GM23338 (cell line): Measurements from ENCODE around the gene PIGR. TPM values are rescaled to one million over a fixed set of nuclear protein-coding genes. Genes with fewer than 3 reads are reported as not detected.

Experiments used
- ATAC-seq: fragments of 200-7000 bp; cut with Tn5 transposase; 3 replicates; pipeline ENCODE4 v1.9.1; 2020
- DNase-seq: peaks from one replicate; pipeline ENCODE4 v3.0.0-alpha.2; 2015; ENCODE audit warnings: low spot score
- H2AFZ ChIP-seq: fragments of 200-600 bp; sonication (generic); 2 replicates; pipeline ENCODE4 v1.8.0; 2016; ENCODE audit warnings: antibody characterized with exemption, mild to moderate bottlenecking, moderate library complexity
- H3F3A ChIP-seq: fragments of 200-600 bp; sonication (generic); replicated peaks from 2 replicates; pipeline ENCODE4 v1.8.0; 2017; ENCODE audit warnings: antibody characterized with exemption, mixed run types, low read depth
- H3K27ac ChIP-seq: fragments of 200-600 bp; sonication (generic); 2 replicates; pipeline ENCODE4 v1.6.1; 2016; ENCODE audit warnings: low read depth
- H3K27me3 ChIP-seq: fragments of 200-600 bp; sonication (generic); 2 replicates; pipeline ENCODE4 v1.8.0; 2016; ENCODE audit warnings: mild to moderate bottlenecking, mixed run types, moderate library complexity; ENCODE audit not compliant: insufficient read depth
- H3K36me3 ChIP-seq: fragments of 200-600 bp; sonication (generic); 2 replicates; pipeline ENCODE4 v1.8.0; 2016; ENCODE audit warnings: mild to moderate bottlenecking; ENCODE audit not compliant: insufficient read depth
- H3K4me1 ChIP-seq: fragments of 200-600 bp; sonication (generic); 2 replicates; pipeline ENCODE4 v1.8.0; 2016; ENCODE audit warnings: mild to moderate bottlenecking, moderate library complexity; ENCODE audit not compliant: insufficient read depth
- H3K4me2 ChIP-seq: fragments of 200-600 bp; sonication (generic); 2 replicates; pipeline ENCODE4 v1.7.1; 2017; ENCODE audit warnings: mixed run types
- H3K4me3 ChIP-seq: fragments of 200-600 bp; sonication (generic); 2 replicates; pipeline ENCODE4 v1.6.1; 2016; ENCODE audit warnings: mixed run types
- H3K79me2 ChIP-seq: fragments of 200-600 bp; sonication (generic); replicated peaks from 2 replicates; pipeline ENCODE4 v1.8.0; 2017; ENCODE audit warnings: mild to moderate bottlenecking; ENCODE audit not compliant: insufficient read depth
- H3K9me2 ChIP-seq: fragments of 200-600 bp; sonication (generic); 2 replicates; pipeline ENCODE4 v1.8.0; 2017; ENCODE audit not compliant: insufficient read depth
- H4K20me1 ChIP-seq: fragments of 200-600 bp; sonication (generic); replicated peaks from 2 replicates; pipeline ENCODE4 v1.8.0; 2017; ENCODE audit warnings: mild to moderate bottlenecking; ENCODE audit not compliant: insufficient read depth
- H3K27ac Mint-ChIP-seq: 2 replicates; pipeline ENCODE4 v1.8.0; 2020; ENCODE audit warnings: inconsistent platforms, mild to moderate bottlenecking, moderate library complexity, mixed read lengths
- H3K27me3 Mint-ChIP-seq: 3 replicates; pipeline ENCODE4 v1.8.0; 2022; ENCODE audit warnings: low read depth, mild to moderate bottlenecking, moderate library complexity, mixed read lengths, inconsistent platforms; ENCODE audit not compliant: insufficient read depth, poor library complexity
- H3K36me3 Mint-ChIP-seq: 3 replicates; pipeline ENCODE4 v1.8.0; 2021; ENCODE audit warnings: low read depth, mild to moderate bottlenecking, inconsistent platforms, moderate library complexity, mixed read lengths
- H3K4me1 Mint-ChIP-seq: 3 replicates; pipeline ENCODE4 v1.8.0; 2020; ENCODE audit warnings: mild to moderate bottlenecking, inconsistent platforms, mixed read lengths
- H3K4me3 Mint-ChIP-seq: 3 replicates; pipeline ENCODE4 v1.8.0; 2021; ENCODE audit warnings: moderate library complexity, mild to moderate bottlenecking, inconsistent platforms, mixed read lengths
- H3K9me3 Mint-ChIP-seq: 3 replicates; pipeline ENCODE4 v1.8.0; 2020; ENCODE audit warnings: moderate library complexity, mild to moderate bottlenecking, inconsistent platforms, mixed read lengths
- CREB1 ChIP-seq: fragments of 250-450 bp; sonication (Bioruptor Pico); IDR thresholded peaks from 2 replicates; pipeline ENCODE4 v1.5.0; 2020; ENCODE audit warnings: low read depth, mild to moderate bottlenecking, moderate library complexity
- EZH2 ChIP-seq: fragments of 200-600 bp; sonication (generic); IDR thresholded peaks from one replicate; pipeline ENCODE4 v1.8.0; 2017; ENCODE audit warnings: antibody characterized with exemption, mild to moderate bottlenecking, low read depth; ENCODE audit not compliant: unreplicated experiment
- EZH2phosphoT487 ChIP-seq: fragments of 200-600 bp; sonication (generic); IDR thresholded peaks from one replicate; pipeline ENCODE4 v1.8.1; 2018; ENCODE audit warnings: antibody characterized with exemption; ENCODE audit not compliant: unreplicated experiment
- POLR2AphosphoS5 ChIP-seq: IDR thresholded peaks from 2 replicates; pipeline ENCODE4 v1.6.1; 2016; ENCODE audit warnings: antibody characterized with exemption, low read depth
- STAT1 ChIP-seq: IDR thresholded peaks from one replicate; pipeline ENCODE4 v1.6.1; 2016; ENCODE audit warnings: antibody characterized with exemption; ENCODE audit not compliant: unreplicated experiment
- ZNF114 ChIP-seq: fragments of 250-450 bp; sonication (Bioruptor Pico); IDR thresholded peaks from 2 replicates; pipeline ENCODE4 v1.5.0; 2020; ENCODE audit warnings: mild to moderate bottlenecking, moderate library complexity
- ZNF331 ChIP-seq: fragments of 250-450 bp; sonication (Bioruptor Pico); IDR thresholded peaks from 2 replicates; pipeline ENCODE4 v1.5.0; 2020; ENCODE audit warnings: low read depth, mild to moderate bottlenecking, moderate library complexity
- polyA plus RNA-seq: library from polyadenylated mRNA; unstranded; fragments of >200 nt; fragmentation: Nextera tagmentation; extraction: Ambion mirVana; gene quantifications from 2 replicates; pipeline ENCODE4 v1.2.1, GENCODE V29; 2016
- total RNA-seq: library from RNA; depleted of rRNA; stranded (reverse); fragments of >200 nt; shearing (Covaris generic); gene quantifications from 2 replicates; pipeline ENCODE4 v1.2.3, GENCODE V29; 2014
- TF ChIP-seq, protein P1 (sequence below): IDR thresholded peaks from 2 replicates; pipeline ENCODE4 v1.6.1; 2016; ENCODE audit warnings: antibody characterized with exemption
- TF ChIP-seq, protein P2 (sequence below): IDR thresholded peaks from one replicate; pipeline ENCODE4 v1.6.1; 2018; ENCODE audit warnings: antibody characterized with exemption; ENCODE audit not compliant: unreplicated experiment
- TF ChIP-seq, protein P3 (sequence below): fragments of 250-450 bp; sonication (Bioruptor Pico); IDR thresholded peaks from 2 replicates; pipeline ENCODE4 v1.5.0; 2020; ENCODE audit warnings: mild to moderate bottlenecking, moderate library complexity

The PIGR gene
- total and polyA plus RNA-seq, 2 experiments from 2014 or later, result not detected

DNA sequence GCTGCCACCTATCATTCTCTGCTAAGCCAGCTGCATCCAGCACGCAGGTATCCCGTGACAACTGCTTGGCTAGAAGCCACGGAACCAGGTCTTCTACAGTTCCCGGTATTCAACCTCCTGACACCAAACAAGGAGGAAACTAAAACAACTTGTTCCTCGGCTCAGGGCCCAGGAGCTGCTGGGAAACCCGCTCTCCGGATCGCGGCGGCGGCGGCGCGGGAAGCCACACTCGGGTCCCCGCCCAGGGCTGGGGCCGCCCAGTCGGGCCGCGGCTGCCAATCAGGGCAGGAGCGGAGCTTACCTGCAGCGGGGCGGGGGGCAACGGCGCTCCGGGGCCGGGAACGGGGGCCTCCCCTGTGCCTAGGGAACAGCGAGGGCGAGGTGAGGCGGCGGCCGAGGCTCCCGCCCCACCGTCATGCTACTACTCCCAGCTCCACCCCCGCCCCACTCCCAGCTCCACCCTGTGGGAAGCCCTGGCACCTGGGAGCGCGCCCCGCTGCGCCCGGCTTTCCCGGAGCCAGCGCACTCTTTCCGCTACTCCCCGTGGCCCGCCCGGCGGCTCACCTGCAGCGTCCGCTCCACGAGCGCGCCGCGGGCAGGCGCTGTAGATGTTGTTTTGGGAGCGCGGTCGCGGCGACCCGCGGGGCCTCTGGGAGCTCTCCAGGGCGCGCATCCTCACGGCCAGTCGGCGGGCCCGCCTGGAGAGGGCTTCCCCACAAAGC is 36.9 kb downstream of the PIGR start (continued):
- TF ChIP-seq, protein P1, sequence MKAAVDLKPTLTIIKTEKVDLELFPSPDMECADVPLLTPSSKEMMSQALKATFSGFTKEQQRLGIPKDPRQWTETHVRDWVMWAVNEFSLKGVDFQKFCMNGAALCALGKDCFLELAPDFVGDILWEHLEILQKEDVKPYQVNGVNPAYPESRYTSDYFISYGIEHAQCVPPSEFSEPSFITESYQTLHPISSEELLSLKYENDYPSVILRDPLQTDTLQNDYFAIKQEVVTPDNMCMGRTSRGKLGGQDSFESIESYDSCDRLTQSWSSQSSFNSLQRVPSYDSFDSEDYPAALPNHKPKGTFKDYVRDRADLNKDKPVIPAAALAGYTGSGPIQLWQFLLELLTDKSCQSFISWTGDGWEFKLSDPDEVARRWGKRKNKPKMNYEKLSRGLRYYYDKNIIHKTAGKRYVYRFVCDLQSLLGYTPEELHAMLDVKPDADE, result no peak
- TF ChIP-seq CREB1 (CRISPR knock-in tag) (no peak), EZH2phosphoT487 (no peak), STAT1 (no peak), POLR2AphosphoS5 (peak; percentile 36; the same call in 1 of the 2 replicates), ZNF114 (no peak), EZH2 (peak; percentile 52)
- TF ChIP-seq, protein P2, sequence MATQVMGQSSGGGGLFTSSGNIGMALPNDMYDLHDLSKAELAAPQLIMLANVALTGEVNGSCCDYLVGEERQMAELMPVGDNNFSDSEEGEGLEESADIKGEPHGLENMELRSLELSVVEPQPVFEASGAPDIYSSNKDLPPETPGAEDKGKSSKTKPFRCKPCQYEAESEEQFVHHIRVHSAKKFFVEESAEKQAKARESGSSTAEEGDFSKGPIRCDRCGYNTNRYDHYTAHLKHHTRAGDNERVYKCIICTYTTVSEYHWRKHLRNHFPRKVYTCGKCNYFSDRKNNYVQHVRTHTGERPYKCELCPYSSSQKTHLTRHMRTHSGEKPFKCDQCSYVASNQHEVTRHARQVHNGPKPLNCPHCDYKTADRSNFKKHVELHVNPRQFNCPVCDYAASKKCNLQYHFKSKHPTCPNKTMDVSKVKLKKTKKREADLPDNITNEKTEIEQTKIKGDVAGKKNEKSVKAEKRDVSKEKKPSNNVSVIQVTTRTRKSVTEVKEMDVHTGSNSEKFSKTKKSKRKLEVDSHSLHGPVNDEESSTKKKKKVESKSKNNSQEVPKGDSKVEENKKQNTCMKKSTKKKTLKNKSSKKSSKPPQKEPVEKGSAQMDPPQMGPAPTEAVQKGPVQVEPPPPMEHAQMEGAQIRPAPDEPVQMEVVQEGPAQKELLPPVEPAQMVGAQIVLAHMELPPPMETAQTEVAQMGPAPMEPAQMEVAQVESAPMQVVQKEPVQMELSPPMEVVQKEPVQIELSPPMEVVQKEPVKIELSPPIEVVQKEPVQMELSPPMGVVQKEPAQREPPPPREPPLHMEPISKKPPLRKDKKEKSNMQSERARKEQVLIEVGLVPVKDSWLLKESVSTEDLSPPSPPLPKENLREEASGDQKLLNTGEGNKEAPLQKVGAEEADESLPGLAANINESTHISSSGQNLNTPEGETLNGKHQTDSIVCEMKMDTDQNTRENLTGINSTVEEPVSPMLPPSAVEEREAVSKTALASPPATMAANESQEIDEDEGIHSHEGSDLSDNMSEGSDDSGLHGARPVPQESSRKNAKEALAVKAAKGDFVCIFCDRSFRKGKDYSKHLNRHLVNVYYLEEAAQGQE, result no peak

DNA sequence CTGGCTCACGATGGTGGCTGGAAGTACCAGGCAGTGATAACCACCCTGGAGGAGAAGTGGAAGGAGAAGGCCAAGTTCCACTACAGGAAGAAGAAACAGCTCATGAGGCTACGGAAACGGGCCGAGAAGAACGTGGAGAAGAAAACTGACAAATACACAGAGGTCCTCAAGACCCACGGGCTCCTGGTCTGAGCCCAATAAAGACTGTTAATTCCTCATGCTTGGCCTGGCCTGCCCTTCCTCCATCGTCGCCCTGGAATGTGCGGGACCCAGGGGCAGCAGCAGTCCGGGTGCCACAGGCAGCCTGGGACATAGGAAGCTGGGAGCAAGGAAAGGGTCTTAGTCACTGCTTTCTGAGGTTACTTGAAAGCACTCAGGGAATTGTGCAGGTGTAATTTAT is 38.2 kb downstream of the PIGR start:
- ATAC-seq, result no peak
- DNase-seq, result no peak
- peak overlapping the region; percentile 36; the same call in 2 of the 3 replicates for H3K4me3 Mint-ChIP-seq
- TF ChIP-seq POLR2AphosphoS5, result no peak
- no peak for TF ChIP-seq ZNF114
- TF ChIP-seq, protein P2, result no peak
- TF ChIP-seq, protein P3, sequence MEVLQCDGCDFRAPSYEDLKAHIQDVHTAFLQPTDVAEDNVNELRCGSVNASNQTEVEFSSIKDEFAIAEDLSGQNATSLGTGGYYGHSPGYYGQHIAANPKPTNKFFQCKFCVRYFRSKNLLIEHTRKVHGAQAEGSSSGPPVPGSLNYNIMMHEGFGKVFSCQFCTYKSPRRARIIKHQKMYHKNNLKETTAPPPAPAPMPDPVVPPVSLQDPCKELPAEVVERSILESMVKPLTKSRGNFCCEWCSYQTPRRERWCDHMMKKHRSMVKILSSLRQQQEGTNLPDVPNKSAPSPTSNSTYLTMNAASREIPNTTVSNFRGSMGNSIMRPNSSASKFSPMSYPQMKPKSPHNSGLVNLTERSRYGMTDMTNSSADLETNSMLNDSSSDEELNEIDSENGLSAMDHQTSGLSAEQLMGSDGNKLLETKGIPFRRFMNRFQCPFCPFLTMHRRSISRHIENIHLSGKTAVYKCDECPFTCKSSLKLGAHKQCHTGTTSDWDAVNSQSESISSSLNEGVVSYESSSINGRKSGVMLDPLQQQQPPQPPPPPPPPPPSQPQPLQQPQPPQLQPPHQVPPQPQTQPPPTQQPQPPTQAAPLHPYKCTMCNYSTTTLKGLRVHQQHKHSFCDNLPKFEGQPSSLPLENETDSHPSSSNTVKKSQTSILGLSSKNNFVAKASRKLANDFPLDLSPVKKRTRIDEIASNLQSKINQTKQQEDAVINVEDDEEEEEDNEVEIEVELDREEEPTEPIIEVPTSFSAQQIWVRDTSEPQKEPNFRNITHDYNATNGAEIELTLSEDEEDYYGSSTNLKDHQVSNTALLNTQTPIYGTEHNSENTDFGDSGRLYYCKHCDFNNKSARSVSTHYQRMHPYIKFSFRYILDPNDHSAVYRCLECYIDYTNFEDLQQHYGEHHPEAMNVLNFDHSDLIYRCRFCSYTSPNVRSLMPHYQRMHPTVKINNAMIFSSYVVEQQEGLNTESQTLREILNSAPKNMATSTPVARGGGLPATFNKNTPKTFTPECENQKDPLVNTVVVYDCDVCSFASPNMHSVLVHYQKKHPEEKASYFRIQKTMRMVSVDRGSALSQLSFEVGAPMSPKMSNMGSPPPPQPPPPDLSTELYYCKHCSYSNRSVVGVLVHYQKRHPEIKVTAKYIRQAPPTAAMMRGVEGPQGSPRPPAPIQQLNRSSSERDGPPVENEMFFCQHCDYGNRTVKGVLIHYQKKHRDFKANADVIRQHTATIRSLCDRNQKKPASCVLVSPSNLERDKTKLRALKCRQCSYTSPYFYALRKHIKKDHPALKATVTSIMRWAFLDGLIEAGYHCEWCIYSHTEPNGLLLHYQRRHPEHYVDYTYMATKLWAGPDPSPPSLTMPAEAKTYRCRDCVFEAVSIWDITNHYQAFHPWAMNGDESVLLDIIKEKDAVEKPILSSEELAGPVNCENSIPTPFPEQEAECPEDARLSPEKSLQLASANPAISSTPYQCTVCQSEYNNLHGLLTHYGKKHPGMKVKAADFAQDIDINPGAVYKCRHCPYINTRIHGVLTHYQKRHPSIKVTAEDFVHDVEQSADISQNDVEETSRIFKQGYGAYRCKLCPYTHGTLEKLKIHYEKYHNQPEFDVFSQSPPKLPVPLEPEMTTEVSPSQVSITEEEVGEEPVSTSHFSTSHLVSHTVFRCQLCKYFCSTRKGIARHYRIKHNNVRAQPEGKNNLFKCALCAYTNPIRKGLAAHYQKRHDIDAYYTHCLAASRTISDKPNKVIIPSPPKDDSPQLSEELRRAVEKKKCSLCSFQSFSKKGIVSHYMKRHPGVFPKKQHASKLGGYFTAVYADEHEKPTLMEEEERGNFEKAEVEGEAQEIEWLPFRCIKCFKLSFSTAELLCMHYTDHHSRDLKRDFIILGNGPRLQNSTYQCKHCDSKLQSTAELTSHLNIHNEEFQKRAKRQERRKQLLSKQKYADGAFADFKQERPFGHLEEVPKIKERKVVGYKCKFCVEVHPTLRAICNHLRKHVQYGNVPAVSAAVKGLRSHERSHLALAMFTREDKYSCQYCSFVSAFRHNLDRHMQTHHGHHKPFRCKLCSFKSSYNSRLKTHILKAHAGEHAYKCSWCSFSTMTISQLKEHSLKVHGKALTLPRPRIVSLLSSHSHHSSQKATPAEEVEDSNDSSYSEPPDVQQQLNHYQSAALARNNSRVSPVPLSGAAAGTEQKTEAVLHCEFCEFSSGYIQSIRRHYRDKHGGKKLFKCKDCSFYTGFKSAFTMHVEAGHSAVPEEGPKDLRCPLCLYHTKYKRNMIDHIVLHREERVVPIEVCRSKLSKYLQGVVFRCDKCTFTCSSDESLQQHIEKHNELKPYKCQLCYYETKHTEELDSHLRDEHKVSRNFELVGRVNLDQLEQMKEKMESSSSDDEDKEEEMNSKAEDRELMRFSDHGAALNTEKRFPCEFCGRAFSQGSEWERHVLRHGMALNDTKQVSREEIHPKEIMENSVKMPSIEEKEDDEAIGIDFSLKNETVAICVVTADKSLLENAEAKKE, result no peak
- TF ChIP-seq ZNF331 (CRISPR knock-in tag), result no peak

More for the DNA sequence above, 38.2 kb downstream of the PIGR start:
- Mint-ChIP-seq H3K27me3 (peaks cover 23% of the 10 kb centered on the region), H3K27ac (no peak overlapping the region), H3K36me3 (no peaks in the 10 kb centered on the region), H3K9me3 (no peaks in the 10 kb centered on the region), H3K4me1 (peaks cover 19% of the 10 kb centered on the region)
- no peak overlapping the region for H3K27ac ChIP-seq
- H4K20me1 ChIP-seq, result no peaks in the 10 kb centered on the region
- 0 out of 2 replicates have a peak, but pooled peaks cover 4% of the 10 kb centered on the region for H3K9me2 ChIP-seq
- H3K27me3 ChIP-seq, result peaks cover 33% of the 10 kb centered on the region
- H3F3A ChIP-seq, result peaks cover 6% of the 10 kb centered on the region; the same call in 1 of the 2 replicates
- H3K4me3 ChIP-seq, result no peak overlapping the region
- H2AFZ ChIP-seq, result no peak overlapping the region
- peak overlapping the region; percentile 93; the same call in 1 of the 2 replicates for H3K4me2 ChIP-seq
- peaks cover 4% of the 10 kb centered on the region for H3K4me1 ChIP-seq
- H3K79me2 ChIP-seq, result no peaks in the 10 kb centered on the region
- H3K36me3 ChIP-seq, result no peaks in the 10 kb centered on the region
